Measurements from ENCODE around the gene AKT2.

DNA sequence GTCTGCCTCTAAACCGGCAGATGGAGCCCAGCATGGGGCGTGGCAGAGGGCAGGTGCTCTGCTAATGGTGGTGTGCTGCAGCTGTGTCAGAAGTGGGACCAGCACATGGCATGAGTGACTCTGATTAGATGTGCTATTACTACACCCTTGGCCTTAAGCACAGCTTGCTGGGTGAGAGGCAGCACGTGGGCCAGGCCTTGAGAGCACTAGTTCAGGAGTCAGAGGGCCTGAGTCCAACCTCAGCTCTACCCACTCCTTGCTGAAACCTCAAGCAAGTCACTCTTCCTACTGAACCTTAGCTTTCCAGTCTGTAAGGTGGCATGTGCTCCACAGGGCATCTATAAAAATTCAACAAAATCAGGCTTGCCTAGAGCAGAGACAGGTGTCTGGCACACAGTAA, 22.7 kb downstream of the AKT2 start:
- TF ChIP-seq, protein P1, sequence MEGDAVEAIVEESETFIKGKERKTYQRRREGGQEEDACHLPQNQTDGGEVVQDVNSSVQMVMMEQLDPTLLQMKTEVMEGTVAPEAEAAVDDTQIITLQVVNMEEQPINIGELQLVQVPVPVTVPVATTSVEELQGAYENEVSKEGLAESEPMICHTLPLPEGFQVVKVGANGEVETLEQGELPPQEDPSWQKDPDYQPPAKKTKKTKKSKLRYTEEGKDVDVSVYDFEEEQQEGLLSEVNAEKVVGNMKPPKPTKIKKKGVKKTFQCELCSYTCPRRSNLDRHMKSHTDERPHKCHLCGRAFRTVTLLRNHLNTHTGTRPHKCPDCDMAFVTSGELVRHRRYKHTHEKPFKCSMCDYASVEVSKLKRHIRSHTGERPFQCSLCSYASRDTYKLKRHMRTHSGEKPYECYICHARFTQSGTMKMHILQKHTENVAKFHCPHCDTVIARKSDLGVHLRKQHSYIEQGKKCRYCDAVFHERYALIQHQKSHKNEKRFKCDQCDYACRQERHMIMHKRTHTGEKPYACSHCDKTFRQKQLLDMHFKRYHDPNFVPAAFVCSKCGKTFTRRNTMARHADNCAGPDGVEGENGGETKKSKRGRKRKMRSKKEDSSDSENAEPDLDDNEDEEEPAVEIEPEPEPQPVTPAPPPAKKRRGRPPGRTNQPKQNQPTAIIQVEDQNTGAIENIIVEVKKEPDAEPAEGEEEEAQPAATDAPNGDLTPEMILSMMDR (optimal IDR thresholded peaks at IDR 0.05 in 1 of 3, IDR thresholded peaks at IDR 0.05 in 1 of 3, conservative IDR thresholded peaks at IDR 0.05 in 1 of 3; ENCODE audit: extremely low read depth in 1 of 3, insufficient read depth in 2 of 3, low read length in 3 of 3): no peak
- no peak for TF ChIP-seq EZH2 (IDR thresholded peaks at IDR 0.05; ENCODE audit: low read length)

All from keratinocyte (primary cell).